Suppressor macrophage treated with lipopolysaccharide for 1 hour (primary cell): ENCODE measurements around the gene DIPK1B.
"Not testable (repeated sequence)": the region's sequence is repeated elsewhere in the genome, so short reads cannot be mapped to it uniquely, and the experiment has no call there.

Experiments used
- DNase-seq, 3 donors: peaks; one replicate each; pipeline ENCODE4 v3.0.0-alpha.2; 2020 to 2022

The DIPK1B gene

DNA sequence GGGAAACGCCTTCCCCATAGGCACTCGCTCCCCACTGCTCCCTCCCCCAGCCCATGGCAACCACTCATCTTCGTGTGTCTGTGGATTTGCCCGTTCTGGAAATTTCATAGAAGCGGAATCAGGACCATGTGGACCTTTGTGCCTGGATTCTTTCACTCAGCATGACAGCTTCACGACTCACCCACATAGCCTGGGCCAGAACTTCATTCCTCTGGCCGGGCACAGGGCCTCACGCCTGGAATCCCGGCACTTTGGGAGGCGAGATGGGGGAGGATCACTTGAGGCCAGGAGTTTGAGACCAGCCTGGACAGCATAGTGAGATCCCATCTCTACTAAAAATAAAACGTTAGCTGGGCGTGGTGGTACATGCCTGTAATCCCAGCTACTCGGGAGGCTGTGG is 12.1 kb upstream of the DIPK1B start:
- peak; percentile 36 to 61 (median 48) for DNase-seq

DNA sequence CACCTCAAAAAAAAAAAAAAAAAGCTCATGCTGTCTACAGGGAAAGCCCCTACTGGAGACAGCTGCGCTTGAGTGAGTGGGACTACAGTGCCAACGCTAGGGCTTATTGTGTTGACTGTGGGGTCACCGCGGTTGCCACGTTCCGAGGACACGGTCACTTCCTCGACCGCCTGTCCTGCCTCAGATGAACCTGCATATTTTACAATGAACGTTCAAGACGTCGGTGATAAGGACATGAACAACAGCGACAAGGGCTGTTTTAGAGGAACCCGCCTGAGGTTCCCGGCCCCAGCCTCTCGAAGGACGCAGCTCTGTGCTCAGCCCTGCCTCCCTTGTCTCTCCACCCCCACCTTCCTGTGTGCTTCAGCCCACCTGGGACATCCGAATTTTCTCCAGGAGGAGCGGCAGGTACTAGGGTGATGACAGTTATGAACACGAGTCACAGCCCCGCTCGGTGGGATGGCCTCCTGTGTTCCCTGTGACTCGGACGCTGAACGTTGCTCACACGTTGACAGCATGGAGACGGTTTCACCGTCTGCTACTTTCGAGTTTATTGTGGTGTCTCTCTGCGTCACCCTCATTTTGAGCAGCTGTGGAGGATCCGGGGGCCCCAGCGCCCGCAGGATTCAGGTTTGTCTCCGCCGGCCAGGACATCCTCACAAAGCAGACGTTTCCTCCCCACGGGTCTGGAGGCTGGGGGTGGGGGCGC is 11.3 kb upstream of the DIPK1B start:
- DNase-seq, result peak; percentile 73 to 83 (median 82)

DNA sequence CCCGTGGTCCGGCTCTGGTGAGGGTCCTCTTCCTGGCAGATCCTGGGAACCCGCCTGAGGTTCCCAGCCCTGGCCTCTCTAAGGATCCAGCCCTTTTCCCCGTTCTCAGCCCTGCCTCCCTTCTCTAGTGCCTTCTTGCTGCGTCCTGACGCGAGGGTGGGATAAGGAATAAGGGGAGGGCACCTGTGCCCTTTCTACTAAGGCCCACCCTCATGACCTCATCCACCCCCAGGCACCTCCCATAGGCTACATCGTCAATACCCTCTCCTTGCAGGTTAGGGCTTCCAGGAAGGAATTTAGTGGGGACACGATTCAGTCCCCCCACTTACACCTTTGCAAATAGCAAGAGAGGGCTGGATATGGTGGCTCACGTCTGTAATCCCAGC is 10.7 kb upstream of the DIPK1B start:
- DNase-seq, result no peak

DNA sequence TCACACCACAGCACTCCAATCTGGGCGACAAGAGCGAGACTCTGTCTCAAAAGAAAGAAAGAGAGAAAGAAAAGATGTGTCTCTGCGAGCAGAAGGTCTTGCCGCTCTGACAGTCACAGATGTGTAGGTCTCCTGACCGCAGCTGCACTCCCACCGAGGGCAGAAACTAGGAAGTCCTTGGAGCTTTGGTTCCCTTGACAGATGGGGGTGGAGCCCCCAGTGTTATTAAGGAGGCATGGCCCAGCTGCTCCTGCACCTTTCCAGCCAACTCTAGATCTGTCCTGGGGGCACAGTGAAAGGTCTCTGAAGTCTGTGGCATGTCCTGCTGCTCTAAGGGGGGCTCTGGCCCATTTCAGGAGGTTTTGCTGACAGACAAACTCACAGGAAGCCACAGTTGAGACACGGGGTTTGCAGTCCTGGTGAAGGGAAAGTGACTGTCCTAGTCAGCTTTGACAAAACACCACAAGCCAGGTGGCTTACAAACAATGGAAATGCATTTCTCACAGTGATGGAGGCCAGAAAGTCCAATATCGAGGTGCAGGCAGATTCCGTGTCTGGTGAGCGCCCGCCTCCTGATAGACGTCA is 9.0 kb upstream of the DIPK1B start:
- peak; percentile 72 to 75 (median 73) for DNase-seq

GRCh38 chr9:136704741-136705140 is 7.6 kb upstream of the DIPK1B start:
- not testable (repeated sequence) for DNase-seq

DNA sequence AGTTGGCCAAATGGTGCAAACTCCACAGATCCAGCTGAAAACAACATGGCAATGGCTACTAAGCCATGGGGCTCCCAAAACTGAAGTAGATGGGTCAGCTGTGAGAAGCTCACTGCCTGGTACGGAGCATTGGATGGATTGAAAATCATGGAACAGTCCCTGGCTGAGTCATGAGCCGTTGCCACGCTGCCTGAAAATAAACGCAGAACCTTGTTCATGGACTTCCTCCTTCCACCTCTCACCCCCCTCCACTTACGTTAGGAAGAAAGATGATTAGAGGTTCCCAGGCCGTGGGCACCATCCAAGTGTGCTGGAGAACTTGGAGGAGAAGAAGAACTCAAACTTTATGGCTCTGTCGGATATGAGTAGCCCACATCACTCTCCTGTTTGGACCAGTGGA is 6.8 kb upstream of the DIPK1B start:
- peak; percentile 76 to 80 (median 77) for DNase-seq

DNA sequence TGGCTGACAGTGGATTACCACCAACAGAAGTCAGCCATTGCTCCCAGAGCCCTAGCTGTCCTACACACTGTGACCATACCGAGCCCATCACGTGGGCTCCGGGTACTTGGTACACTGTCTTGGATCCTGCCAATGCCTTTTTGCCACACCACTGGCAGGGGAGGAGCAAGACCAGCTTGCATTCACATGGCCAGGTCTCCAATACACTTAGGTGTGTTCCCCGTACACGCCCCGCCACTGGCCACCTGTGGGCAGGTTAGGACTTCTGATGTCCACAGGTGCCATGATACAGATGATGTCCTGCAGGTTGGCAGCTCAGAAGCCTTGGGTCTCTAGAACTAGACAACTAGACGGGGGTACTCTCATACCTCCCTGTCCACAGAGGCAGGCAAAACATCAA is 5.4 kb upstream of the DIPK1B start:
- DNase-seq, result no peak

- no peak for DNase-seq
These were observed 4.4 kb upstream of the DIPK1B start for GRCh38 chr9:136707849-136708517.

DNA sequence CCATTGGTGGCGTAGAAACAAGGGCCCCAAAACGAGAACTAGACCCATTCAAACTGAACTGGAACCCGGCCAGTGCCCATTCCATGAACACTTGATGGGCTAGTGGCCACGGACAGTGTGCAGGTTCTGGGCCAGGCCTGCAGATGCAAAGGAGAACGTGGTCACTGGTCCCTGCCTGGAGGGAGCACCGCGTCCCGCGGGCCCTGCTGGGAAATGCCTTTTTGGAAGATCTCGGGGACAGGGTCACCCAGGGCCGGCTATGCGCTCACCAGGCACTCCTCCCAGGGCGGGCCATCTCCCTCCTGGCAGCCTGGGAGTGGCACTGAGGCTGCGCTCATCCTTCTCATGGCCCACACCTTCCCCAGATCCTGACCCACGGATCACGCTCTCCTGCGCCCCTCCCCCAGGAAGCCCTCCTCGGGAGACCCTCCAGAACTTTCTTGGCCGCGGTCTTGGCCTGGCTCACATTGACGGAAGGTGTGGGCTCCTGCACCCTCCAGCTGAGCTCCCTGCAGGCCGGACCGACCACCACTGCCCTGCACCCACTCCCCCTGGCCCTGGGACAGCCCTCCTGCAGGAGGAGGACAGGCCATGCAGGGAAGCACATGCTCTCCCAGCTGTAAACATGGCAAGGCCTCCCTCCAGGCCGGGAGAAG is 2.8 kb upstream of the DIPK1B start:
- no peak for DNase-seq

DNA sequence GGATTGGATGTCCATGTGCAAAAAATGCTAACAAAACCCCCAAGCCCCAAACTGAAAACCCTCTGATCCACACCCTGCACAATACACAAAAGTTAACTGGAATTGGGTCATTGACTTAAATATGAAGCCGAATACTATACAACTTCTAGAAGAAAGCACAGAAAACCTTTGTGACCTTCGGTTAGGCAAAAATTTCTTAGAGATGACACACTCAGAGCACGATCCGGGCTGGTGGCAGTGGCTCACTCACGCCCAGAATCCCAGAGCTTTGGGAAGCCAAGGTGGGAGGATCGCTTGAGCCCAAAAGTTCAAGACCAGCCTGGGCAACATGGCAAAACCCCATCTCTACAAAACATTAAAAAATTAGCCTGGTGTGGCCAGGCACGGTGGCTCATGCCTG is 1.8 kb upstream of the DIPK1B start:
- DNase-seq, result no peak

- not testable (repeated sequence) for DNase-seq
These were observed 1.1 kb upstream of the DIPK1B start for GRCh38 chr9:136711219-136711648.

DNA sequence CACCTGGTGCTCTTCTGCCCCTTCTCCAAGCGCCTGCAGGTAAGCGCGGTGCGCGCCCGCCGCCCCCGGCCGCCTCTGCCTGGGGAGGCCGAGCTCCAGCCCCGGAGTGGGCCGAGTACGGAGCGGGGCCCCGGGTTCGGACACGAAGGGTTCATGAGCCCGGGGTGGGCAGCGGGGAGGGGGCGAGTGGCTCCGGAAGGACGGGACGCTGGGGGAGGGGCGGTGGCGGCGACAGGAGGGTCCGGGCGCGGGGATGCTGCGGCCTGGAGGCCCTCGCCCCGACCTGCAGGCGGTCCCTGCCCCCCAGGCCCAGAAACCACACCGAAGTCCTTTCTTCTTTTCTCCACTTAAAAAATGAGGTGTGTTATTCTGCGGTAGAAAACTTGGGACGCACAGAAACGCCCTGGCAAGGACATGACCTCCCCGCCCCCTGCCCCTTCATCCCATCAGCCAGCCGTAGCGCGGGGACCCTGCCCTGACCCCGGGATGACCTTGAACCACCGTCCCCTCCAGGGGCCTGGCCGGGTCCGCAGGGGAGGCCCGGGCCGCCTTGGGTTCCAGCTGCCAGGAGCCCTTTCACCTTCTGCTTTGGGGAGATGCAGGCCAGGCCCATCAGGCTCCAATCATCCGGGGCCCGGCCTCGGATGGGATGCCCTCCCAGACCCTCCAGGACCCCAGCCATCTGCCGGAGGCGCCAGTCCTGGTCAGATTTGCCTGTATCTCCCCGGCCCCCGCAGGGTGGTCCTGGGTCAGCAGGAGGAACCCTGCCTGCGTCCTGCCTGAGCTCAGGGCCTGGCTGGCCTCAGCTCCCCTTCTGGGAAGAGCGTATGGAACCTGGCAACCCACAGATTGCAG is 545 bp downstream of the DIPK1B start:
- no peak for DNase-seq

DNA sequence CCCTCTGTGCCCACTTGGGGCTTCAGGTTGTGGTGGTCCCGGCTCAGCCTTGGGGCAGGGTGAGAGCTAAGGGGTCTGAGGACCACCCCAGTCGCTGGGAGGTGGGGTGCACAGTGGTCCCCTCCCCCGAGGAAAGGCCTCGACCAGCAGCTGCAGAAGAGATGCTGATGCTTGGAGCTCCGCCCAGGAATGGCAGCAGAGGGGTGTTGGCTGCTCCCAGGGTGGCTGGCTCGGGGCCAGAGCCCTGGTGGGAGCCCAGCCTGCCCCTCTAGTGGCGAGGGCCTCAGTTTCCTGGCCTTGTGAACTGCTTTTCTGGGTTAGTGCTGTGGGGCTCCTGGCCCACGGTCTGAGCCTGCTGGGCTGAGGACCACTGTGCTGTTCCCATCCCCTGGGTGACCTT is 1.2 kb downstream of the DIPK1B start:
- no peak for DNase-seq

GRCh38 chr9:136714096-136714892 is 1.9 kb downstream of the DIPK1B start:
- DNase-seq, result no peak

GRCh38 chr9:136714893-136715274 is 2.5 kb downstream of the DIPK1B start:
- DNase-seq, result no peak

- no peak for DNase-seq
These were observed 5.0 kb downstream of the DIPK1B start for GRCh38 chr9:136717399-136717798.

- no peak for DNase-seq
These were observed 6.2 kb downstream of the DIPK1B start for GRCh38 chr9:136718345-136719194.

DNA sequence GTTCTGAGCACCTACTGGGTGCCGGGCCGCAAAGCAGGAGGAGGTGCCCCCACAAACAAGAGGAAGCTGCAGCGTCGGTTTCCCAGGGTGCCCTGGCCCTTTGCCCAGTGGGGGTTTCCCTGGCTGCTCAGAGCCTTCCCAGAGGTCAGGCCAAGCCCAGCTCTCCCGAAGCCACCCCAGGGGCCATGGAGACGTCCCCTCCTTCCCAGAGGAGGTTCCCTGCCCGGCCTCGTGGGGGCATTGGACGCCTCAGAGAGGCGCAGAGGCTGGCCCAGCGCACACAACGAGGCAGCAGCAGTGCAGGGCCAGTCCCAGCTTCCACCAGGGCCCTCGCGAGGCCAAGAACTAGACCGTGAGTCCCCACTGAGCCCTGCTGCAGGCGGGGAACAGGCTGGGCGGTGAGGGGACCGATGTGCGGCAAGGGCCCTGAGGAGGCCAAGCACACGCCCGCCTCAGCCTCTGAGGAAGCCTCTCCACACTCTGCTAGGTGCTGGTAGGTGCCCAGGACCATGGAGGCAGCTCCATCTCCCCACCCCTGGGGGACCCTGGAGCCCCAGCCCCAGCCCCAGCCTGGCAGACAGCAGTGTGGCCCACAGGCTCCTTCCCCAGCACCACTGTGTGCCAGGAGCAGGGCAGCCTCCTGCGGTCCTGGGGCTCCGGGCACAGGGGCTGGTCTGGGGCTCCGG is 7.0 kb downstream of the DIPK1B start:
- DNase-seq, result peak; percentile 79 to 93 (median 88)

GRCh38 chr9:136720251-136720897 is 8.0 kb downstream of the DIPK1B start:
- DNase-seq, result no peak

DNA sequence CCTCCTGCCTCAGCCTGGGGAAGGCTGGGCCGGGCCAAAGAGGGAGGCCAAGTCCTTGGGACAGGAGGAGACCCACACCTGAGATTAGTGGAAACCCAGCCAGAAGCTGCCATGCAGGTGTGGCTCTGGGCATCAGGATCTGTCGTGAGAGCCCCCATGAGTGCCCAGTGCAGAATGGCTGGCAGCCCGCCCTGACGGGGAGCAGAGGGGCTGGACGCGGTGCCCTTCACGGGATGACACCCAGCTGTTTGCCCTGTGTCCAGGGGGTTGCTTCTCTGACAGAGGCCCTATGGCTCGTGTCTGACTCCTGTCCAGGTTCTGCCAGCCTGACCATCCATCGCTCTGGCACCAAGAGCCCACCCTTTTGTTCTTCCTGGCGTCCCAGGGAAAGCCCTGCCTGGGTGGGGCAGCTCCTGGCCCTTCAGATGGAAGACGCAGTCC is 8.5 kb downstream of the DIPK1B start:
- no peak for DNase-seq
